ENCODE results near the gene EPC2.

EPC2 gene

GRCh38 chr2:148643998-148644882, at the start of gene EPC2:
TSS of gene EPC2 (plus strand) at chr2:148644751. CDS start at chr2:148645018, 267 bp downstream.
- DNase-seq = peak; percentile 92

- no peak for DNase-seq
Measured at GRCh38 chr2:148596018-148596417, 48.5 kb upstream of the EPC2 start.

GRCh38 chr2:148599109-148599991, 45.2 kb upstream of the EPC2 start:
- DNase-seq = no peak

GRCh38 chr2:148602885-148603561, 41.5 kb upstream of the EPC2 start:
- DNase-seq = peak; percentile 76

- DNase-seq = peak; percentile 91
Measured at GRCh38 chr2:148603562-148603920, 41.0 kb upstream of the EPC2 start.

- no peak for DNase-seq
Measured at GRCh38 chr2:148604927-148605326, 39.6 kb upstream of the EPC2 start.

GRCh38 chr2:148607566-148607965, 37.0 kb upstream of the EPC2 start:
- no peak for DNase-seq

- no peak for DNase-seq
Measured at GRCh38 chr2:148613231-148614013, 31.1 kb upstream of the EPC2 start.

GRCh38 chr2:148614014-148614321, 30.6 kb upstream of the EPC2 start:
- DNase-seq = no peak

- DNase-seq = peak; percentile 60
Measured at GRCh38 chr2:148614322-148615049, 30.1 kb upstream of the EPC2 start.

- DNase-seq = no peak
Measured at GRCh38 chr2:148615381-148615841, 29.1 kb upstream of the EPC2 start.

- DNase-seq = no peak
Measured at GRCh38 chr2:148616662-148617061, 27.9 kb upstream of the EPC2 start.

- no peak for DNase-seq
Measured at GRCh38 chr2:148617219-148617618, 27.3 kb upstream of the EPC2 start.

- no peak for DNase-seq
Measured at GRCh38 chr2:148619560-148620195, 24.9 kb upstream of the EPC2 start.

GRCh38 chr2:148622366-148622765, 22.2 kb upstream of the EPC2 start:
- DNase-seq = no peak

GRCh38 chr2:148623086-148623485, 21.5 kb upstream of the EPC2 start:
- no peak for DNase-seq

- no peak for DNase-seq
Measured at GRCh38 chr2:148627224-148627623, 17.3 kb upstream of the EPC2 start.

- DNase-seq = no peak
Measured at GRCh38 chr2:148634749-148635148, 9.8 kb upstream of the EPC2 start.

GRCh38 chr2:148638543-148638942, 6.0 kb upstream of the EPC2 start:
- no peak for DNase-seq

- DNase-seq = no peak
Measured at GRCh38 chr2:148640767-148641166, 3.8 kb upstream of the EPC2 start.

GRCh38 chr2:148642112-148642744, 2.3 kb upstream of the EPC2 start:
- DNase-seq = no peak

All from activated CD4-positive, alpha-beta T cell treated with anti-CD3 and anti-CD28 coated beads, Interleukin-2, Interleukin-6, amounts not matched to agents 100 ng/mL and 50 ng/mL, durations not matched to agents 16 hours and 8 hours (primary cell).